ENCODE measurements around the gene IQGAP2.
A peak's percentile ranks its signal among the peaks of the same experiment; 100 is the strongest.

IQGAP2 gene

DNA sequence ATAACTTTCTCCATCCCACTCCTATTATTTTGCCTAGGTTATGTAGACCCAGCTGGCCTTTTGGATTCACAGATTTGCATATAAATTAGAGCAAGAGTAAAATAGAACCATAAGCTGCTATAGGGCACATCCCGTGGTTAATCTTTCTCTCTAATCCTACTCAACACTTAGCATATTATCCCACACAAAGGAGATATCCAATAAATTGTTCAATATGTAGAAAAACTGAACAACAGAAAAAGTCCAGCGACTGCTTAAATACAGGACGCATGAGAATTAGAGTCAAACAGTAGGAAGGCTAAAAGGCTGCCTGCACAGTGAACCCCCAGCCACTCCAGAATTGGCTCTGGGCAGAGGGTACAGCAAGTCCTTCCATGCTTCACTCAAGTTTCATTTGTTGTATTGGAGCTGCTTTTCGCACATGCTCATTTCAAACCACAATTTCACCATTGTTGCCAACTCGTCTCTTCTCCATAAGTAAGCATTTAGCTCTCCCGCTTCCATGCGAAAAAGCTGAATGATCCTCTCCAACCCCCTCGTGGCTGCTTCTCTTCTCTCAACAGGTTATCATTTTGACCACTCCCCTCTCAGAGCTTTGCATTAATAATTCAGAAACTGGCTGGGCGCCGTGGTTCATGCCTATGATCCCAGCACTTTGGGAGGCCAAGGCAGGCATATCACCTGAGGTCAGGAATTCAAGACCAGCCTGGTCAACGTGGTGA is 14.1 kb upstream of the IQGAP2 start:
- DNase-seq (ENCODE audit: low spot score), result no peak
- H3K9me3 ChIP-seq (replicated peaks in 1 of 2; ENCODE audit: control insufficient read depth in 2 of 2, insufficient read depth in 1 of 2, low read depth in 1 of 2, low read length in 2 of 2), result no peaks in the 10 kb centered on the region
- H2BK5ac ChIP-seq (ENCODE audit: low read length), result no peak overlapping the region
- no peaks in the 10 kb centered on the region for H3K36me3 ChIP-seq (replicated peaks in 1 of 2; ENCODE audit: control insufficient read depth in 2 of 2, insufficient read depth in 2 of 2, low read length in 2 of 2)
- no peak overlapping the region for H4K8ac ChIP-seq (ENCODE audit: low read depth, low read length)
- no peak overlapping the region for H4K91ac ChIP-seq (ENCODE audit: low read depth, low read length, poor library complexity)
- H3K14ac ChIP-seq (ENCODE audit: low read length), result no peak overlapping the region
- no CpG with 5 or more reads among the region's 11 CpGs for WGBS, 2 donors (ENCODE audit: extremely low coverage in 2 of 2, insufficient read length in 2 of 2, insufficient replicate concordance in 1 of 2)
- H3K23ac ChIP-seq (ENCODE audit: low read depth, low read length, poor library complexity), result no peak overlapping the region
- H2AK5ac ChIP-seq (ENCODE audit: low read depth, low read length), result no peak overlapping the region
- H2BK120ac ChIP-seq (ENCODE audit: low read depth, low read length), result no peak overlapping the region
- H3K27ac ChIP-seq (replicated peaks; ENCODE audit: low read length), result no peak overlapping the region
- no peaks in the 10 kb centered on the region for H3K79me1 ChIP-seq (ENCODE audit: low read depth, low read length)
- no peak overlapping the region for H2BK12ac ChIP-seq (ENCODE audit: low read length)
- no peaks in the 10 kb centered on the region for H3K27me3 ChIP-seq (ENCODE audit: control insufficient read depth in 3 of 3, insufficient read depth in 3 of 3, low read depth in 1 of 3, low read length in 3 of 3)
- no peak overlapping the region for H3K4me2 ChIP-seq (ENCODE audit: insufficient read depth, low read length, poor library complexity, severe bottlenecking)
- H2BK15ac ChIP-seq (ENCODE audit: low read length), result no peak overlapping the region
- no peak overlapping the region for H3K9ac ChIP-seq (ENCODE audit: low read depth, low read length, poor library complexity)
- H2AFZ ChIP-seq (ENCODE audit: low read length), result no peak overlapping the region
- H3K4ac ChIP-seq (ENCODE audit: low read length), result no peak overlapping the region
- H3K18ac ChIP-seq (ENCODE audit: low read length), result no peak overlapping the region
- peaks cover 4 to 25% of the 10 kb centered on the region in 2 donors for H3K4me1 ChIP-seq (ENCODE audit: control insufficient read depth in 2 of 2, insufficient read depth in 1 of 2, low read depth in 1 of 2, low read length in 2 of 2)
- H3K4me3 ChIP-seq (ENCODE audit: low read length in 2 of 2), result no peak overlapping the region

DNA sequence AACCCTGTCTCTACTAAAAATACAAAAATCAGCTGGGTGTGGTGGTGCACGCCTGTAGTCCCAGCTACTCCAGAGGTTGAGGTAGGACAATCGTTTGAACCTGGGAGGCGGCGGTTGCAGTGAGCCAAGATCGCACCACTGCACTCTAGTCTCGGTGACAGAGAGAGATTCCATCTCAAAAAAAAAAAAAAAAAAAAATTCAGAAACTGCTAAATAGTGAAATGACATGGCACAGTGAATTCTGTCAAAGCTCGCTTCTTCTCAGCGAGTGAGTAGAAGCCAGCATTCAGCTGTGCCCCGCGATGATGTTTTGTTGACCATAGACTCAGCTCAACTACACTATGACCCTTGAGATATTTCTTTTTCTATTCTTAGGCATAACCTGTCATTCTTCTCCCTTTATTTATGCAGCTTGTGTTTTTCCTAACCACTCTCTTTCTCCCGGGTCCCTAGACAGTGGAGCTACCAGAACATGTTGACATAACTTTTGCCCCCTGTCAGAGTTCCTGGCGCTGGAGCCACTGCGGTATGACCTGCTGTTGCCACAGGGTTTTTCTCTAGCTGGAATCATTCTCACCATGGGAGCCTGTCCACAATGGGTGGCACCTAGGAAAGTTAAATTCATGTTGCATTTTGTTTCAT is 13.5 kb upstream of the IQGAP2 start:
- H2AK5ac ChIP-seq (ENCODE audit: low read depth, low read length), result no peak overlapping the region
- no peak overlapping the region for H2BK12ac ChIP-seq (ENCODE audit: low read length)
- no CpG with 5 or more reads among the region's 13 CpGs for WGBS, 2 donors (ENCODE audit: extremely low coverage in 2 of 2, insufficient read length in 2 of 2, insufficient replicate concordance in 1 of 2)
- H3K14ac ChIP-seq (ENCODE audit: low read length), result no peak overlapping the region
- H4K8ac ChIP-seq (ENCODE audit: low read depth, low read length), result no peak overlapping the region
- H3K4me1 ChIP-seq (ENCODE audit: control insufficient read depth in 2 of 2, insufficient read depth in 1 of 2, low read depth in 1 of 2, low read length in 2 of 2), result peaks cover 0 to 21% of the 10 kb centered on the region in 2 donors
- no peak overlapping the region for H2BK120ac ChIP-seq (ENCODE audit: low read depth, low read length)
- no peaks in the 10 kb centered on the region for H3K27me3 ChIP-seq (ENCODE audit: control insufficient read depth in 3 of 3, insufficient read depth in 3 of 3, low read depth in 1 of 3, low read length in 3 of 3)
- DNase-seq (ENCODE audit: low spot score), result no peak
- H2BK5ac ChIP-seq (ENCODE audit: low read length), result no peak overlapping the region
- H3K4me2 ChIP-seq (ENCODE audit: insufficient read depth, low read length, poor library complexity, severe bottlenecking), result no peak overlapping the region
- no peak overlapping the region for H2AFZ ChIP-seq (ENCODE audit: low read length)
- no peak overlapping the region for H3K4me3 ChIP-seq (ENCODE audit: low read length in 2 of 2)
- H3K79me1 ChIP-seq (ENCODE audit: low read depth, low read length), result no peaks in the 10 kb centered on the region
- no peak overlapping the region for H4K91ac ChIP-seq (ENCODE audit: low read depth, low read length, poor library complexity)
- H3K4ac ChIP-seq (ENCODE audit: low read length), result no peak overlapping the region
- no peak overlapping the region for H3K9ac ChIP-seq (ENCODE audit: low read depth, low read length, poor library complexity)
- H3K27ac ChIP-seq (replicated peaks; ENCODE audit: low read length), result no peak overlapping the region
- no peak overlapping the region for H3K23ac ChIP-seq (ENCODE audit: low read depth, low read length, poor library complexity)
- no peaks in the 10 kb centered on the region for H3K9me3 ChIP-seq (replicated peaks in 1 of 2; ENCODE audit: control insufficient read depth in 2 of 2, insufficient read depth in 1 of 2, low read depth in 1 of 2, low read length in 2 of 2)
- H3K18ac ChIP-seq (ENCODE audit: low read length), result no peak overlapping the region
- no peaks in the 10 kb centered on the region for H3K36me3 ChIP-seq (replicated peaks in 1 of 2; ENCODE audit: control insufficient read depth in 2 of 2, insufficient read depth in 2 of 2, low read length in 2 of 2)
- no peak overlapping the region for H2BK15ac ChIP-seq (ENCODE audit: low read length)

DNA sequence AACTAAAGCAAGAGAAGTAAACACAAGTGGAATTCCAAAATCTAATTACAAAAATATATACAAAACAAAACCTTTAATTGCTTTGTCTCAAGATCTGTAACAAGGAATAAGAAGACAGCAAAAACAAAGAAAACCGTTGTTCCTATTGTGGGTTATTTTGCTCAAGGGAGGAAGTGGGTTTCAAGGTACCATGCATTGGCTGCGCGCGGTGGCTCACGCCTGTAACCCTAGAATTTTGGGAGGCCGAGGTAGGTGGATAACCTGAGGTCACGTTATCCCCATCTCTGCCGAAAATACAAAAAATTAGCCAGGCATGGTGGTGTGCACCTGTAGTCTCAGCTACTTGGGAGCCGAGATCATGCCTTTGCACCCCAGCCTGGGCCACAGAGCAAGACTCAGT is 12.1 kb upstream of the IQGAP2 start:
- H3K79me1 ChIP-seq (ENCODE audit: low read depth, low read length), result no peaks in the 10 kb centered on the region
- no peak overlapping the region for H4K8ac ChIP-seq (ENCODE audit: low read depth, low read length)
- no peak overlapping the region for H2BK5ac ChIP-seq (ENCODE audit: low read length)
- no peak overlapping the region for H4K91ac ChIP-seq (ENCODE audit: low read depth, low read length, poor library complexity)
- H3K23ac ChIP-seq (ENCODE audit: low read depth, low read length, poor library complexity), result no peak overlapping the region
- no peak overlapping the region for H3K9ac ChIP-seq (ENCODE audit: low read depth, low read length, poor library complexity)
- no peak overlapping the region for H3K4me2 ChIP-seq (ENCODE audit: insufficient read depth, low read length, poor library complexity, severe bottlenecking)
- H3K4me3 ChIP-seq (ENCODE audit: low read length in 2 of 2), result no peak overlapping the region
- peaks cover 0 to 24% of the 10 kb centered on the region in 2 donors for H3K4me1 ChIP-seq (ENCODE audit: control insufficient read depth in 2 of 2, insufficient read depth in 1 of 2, low read depth in 1 of 2, low read length in 2 of 2)
- no CpG with 5 or more reads among the region's 9 CpGs for WGBS, 2 donors (ENCODE audit: extremely low coverage in 2 of 2, insufficient read length in 2 of 2, insufficient replicate concordance in 1 of 2)
- no peaks in the 10 kb centered on the region for H3K36me3 ChIP-seq (replicated peaks in 1 of 2; ENCODE audit: control insufficient read depth in 2 of 2, insufficient read depth in 2 of 2, low read length in 2 of 2)
- H2BK15ac ChIP-seq (ENCODE audit: low read length), result no peak overlapping the region
- no peak overlapping the region for H3K27ac ChIP-seq (replicated peaks; ENCODE audit: low read length)
- H3K9me3 ChIP-seq (replicated peaks in 1 of 2; ENCODE audit: control insufficient read depth in 2 of 2, insufficient read depth in 1 of 2, low read depth in 1 of 2, low read length in 2 of 2), result no peaks in the 10 kb centered on the region
- no peak overlapping the region for H3K18ac ChIP-seq (ENCODE audit: low read length)
- H2BK12ac ChIP-seq (ENCODE audit: low read length), result no peak overlapping the region
- no peak overlapping the region for H3K4ac ChIP-seq (ENCODE audit: low read length)
- H3K27me3 ChIP-seq (ENCODE audit: control insufficient read depth in 3 of 3, insufficient read depth in 3 of 3, low read depth in 1 of 3, low read length in 3 of 3), result no peaks in the 10 kb centered on the region
- H2AK5ac ChIP-seq (ENCODE audit: low read depth, low read length), result no peak overlapping the region
- H3K14ac ChIP-seq (ENCODE audit: low read length), result no peak overlapping the region
- DNase-seq (ENCODE audit: low spot score), result no peak
- H2AFZ ChIP-seq (ENCODE audit: low read length), result no peak overlapping the region
- H2BK120ac ChIP-seq (ENCODE audit: low read depth, low read length), result no peak overlapping the region

DNA sequence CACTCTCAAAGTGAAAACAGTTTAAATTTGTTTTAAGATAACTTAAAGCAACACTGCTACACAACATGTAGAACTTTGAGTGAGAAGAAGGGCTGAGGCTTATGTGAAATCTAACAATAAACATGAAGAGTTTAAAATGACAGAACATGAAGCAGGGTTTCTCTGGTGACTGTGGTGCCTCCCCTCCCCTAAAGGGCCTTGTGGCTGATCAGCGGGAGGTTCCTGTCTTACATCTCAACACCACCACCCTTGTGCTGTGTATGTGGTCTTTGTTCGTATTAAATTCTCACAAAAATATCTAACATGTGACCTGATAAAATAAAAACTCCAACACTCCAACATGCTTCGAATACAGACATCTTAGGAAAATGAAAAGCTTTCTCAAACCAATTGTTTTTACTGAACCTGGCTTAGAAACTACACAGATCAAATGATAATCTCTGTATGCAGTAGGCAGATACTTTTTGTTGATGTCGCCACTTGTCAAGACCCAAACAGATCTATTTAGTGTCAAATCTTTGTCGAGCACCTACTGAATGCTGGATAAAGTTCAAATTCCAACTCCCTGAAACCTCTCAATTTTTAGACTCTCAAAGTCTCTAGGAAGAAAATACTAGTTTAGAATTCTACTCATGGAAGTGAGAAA is 9.9 kb upstream of the IQGAP2 start:
- Histone ChIP-seq H3K36me3 (replicated peaks in 1 of 2; ENCODE audit: control insufficient read depth in 2 of 2, insufficient read depth in 2 of 2, low read length in 2 of 2) (no peaks in the 10 kb centered on the region), H3K9ac (ENCODE audit: low read depth, low read length, poor library complexity) (no peak overlapping the region), H2BK15ac (ENCODE audit: low read length) (no peak overlapping the region), H2AK5ac (ENCODE audit: low read depth, low read length) (no peak overlapping the region), H2BK5ac (ENCODE audit: low read length) (no peak overlapping the region), H3K14ac (ENCODE audit: low read length) (no peak overlapping the region), H3K4me3 (ENCODE audit: low read length in 2 of 2) (no peak overlapping the region), H3K4me1 (ENCODE audit: control insufficient read depth in 2 of 2, insufficient read depth in 1 of 2, low read depth in 1 of 2, low read length in 2 of 2) (peaks cover 0 to 24% of the 10 kb centered on the region in 2 donors), H3K4me2 (ENCODE audit: insufficient read depth, low read length, poor library complexity, severe bottlenecking) (no peak overlapping the region), H4K91ac (ENCODE audit: low read depth, low read length, poor library complexity) (no peak overlapping the region), H3K9me3 (replicated peaks in 1 of 2; ENCODE audit: control insufficient read depth in 2 of 2, insufficient read depth in 1 of 2, low read depth in 1 of 2, low read length in 2 of 2) (no peaks in the 10 kb centered on the region), H3K18ac (ENCODE audit: low read length) (no peak overlapping the region), H2BK120ac (ENCODE audit: low read depth, low read length) (no peak overlapping the region), H3K4ac (ENCODE audit: low read length) (no peak overlapping the region), H3K27ac (replicated peaks; ENCODE audit: low read length) (no peak overlapping the region), H3K27me3 (ENCODE audit: control insufficient read depth in 3 of 3, insufficient read depth in 3 of 3, low read depth in 1 of 3, low read length in 3 of 3) (no peaks in the 10 kb centered on the region), H3K23ac (ENCODE audit: low read depth, low read length, poor library complexity) (no peak overlapping the region), H4K8ac (ENCODE audit: low read depth, low read length) (no peak overlapping the region), H3K79me1 (ENCODE audit: low read depth, low read length) (no peaks in the 10 kb centered on the region), H2AFZ (ENCODE audit: low read length) (peak overlapping the region; percentile 80), H2BK12ac (ENCODE audit: low read length) (no peak overlapping the region)
- no peak for DNase-seq (ENCODE audit: low spot score)
- WGBS, 2 donors (ENCODE audit: extremely low coverage in 2 of 2, insufficient read length in 2 of 2, insufficient replicate concordance in 1 of 2), result no CpG with 5 or more reads among the region's 5 CpGs

Data from neuronal stem cell (in vitro differentiated cells).